Uterus (tissue), 2 donors: ENCODE data around the gene STIM2.

Experiments used
- CTCF ChIP-seq, 4 experiments: fragments of 200-600 bp in 2 of 4; fragments of 450-650 bp in 2 of 4; sonication (generic) in 2 of 4; IDR thresholded peaks; one replicate each; pipeline ENCODE4 v1.5.1; 2016 to 2019; ENCODE audit warnings: antibody characterized with exemption in 4 of 4, mild to moderate bottlenecking in 2 of 4, moderate library complexity in 1 of 4
- POLR2A ChIP-seq, 2 donors: fragments of 450-650 bp; IDR thresholded peaks; one replicate each; pipeline ENCODE4 v1.6.1; 2016; ENCODE audit warnings: antibody characterized with exemption in 2 of 2, mild to moderate bottlenecking in 1 of 2, moderate library complexity in 1 of 2

DNA sequence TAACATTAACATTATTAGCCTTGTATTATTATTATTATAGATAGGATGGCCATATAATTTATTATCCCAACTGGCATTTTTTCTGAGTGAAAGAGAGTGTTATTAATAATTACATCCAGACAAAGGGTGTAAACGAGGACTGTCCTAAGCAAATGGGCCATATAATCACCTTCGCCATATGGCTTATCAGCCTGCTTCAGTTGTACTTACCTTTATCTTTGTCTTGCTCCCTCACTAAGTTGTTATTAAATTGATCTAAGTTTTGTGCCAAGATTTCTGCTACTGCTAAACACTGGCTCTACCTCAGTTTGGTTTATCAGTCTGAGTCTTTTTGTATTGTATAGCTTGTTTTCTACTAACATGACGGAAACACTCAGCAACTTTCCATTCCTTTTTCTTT is 76.9 kb downstream of the STIM2 start:
- TF ChIP-seq CTCF (IDR thresholded peaks at IDR 0.05) (no peak), POLR2A (IDR thresholded peaks at IDR 0.05) (no peak)
